Measurements from ENCODE around the gene TRIM39.
"Not testable (repeated sequence)": the region's sequence is repeated elsewhere in the genome, so short reads cannot be mapped to it uniquely, and the experiment has no call there.

TRIM39 gene

DNA sequence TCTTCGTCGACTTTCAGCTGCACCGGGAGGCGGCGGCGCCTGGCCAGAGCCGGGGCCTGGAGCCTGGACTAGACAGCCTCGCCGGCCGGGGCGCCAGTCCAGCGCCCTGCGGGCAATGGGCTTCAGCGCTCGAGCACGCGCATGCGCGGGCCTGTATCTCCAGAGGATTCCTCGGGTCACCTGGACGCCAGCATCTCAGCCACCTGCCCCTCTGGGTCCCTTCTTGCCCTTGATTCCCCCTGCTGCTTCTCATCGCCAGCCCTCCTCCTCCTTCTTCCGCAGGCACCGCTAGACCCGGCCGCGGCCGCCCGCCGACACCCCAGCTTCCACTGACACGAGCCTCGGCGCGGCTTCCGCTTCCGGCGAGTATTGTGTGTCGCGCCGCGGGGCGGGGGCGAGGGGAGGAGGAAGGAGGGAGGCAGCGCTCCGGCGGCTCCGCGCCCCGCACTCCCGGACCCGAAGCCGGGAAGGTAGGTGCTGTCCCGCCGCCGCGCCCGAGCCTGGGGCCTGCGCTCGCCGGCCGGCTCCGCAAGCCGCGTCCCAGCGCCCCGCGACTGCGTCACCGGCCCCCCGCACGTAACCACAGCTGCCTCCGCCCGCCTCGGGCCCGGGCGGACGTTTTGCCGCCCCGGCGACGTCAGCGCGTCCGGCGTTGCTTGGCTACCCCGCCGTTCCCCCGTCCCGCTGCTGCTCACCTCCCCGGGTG lies at the start of gene TRIM39:
Gene TRIM39 (plus strand): TSS at position 402 of the 706 bp plus-strand sequence. CDS start 2,391 bp downstream, outside the sequence.
- in situ Hi-C loops (cut with MboI; ENCODE audit: low sequenced_read_pairs) = no loop called here

DNA sequence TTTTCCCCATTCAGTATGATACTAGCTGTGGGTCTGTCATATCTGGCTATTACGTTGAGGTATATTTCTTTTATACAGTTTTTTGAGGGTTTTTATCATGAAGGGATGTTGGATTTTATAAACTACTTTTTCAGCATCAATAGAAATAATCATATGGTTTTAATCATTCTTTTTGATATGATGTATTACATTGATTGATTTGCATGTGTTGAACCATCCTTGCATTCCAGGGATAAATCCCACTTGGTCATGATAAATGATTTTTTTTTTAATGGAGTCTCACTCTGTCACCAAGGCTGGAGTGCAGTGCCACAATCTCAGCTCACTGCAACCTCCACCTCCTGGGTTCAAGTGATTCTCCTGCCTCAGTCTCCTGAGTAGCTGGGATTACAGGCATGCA lies 45.7 kb upstream of the TRIM39 start:
- in situ Hi-C loops (cut with MboI; ENCODE audit: low sequenced_read_pairs) = not testable (repeated sequence)

DNA sequence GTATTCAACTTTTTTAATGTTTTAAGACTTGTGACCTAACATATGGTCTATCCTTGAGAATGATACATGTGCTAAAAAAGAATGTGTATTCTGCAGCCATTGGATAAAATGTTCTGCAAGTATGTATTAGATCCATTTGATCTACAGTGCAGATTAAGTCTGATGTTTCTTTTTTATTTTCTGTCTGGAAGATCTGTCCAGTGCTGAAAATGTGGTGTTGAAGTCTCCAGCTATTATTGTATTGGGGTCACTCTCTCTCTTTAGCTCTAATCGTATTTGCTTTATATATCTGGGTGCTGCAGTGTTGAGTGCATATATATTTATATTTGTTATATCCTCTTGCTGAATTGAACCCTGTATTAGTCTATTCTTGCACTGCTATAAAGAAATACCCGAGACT lies 44.2 kb upstream of the TRIM39 start:
- in situ Hi-C loops (cut with MboI; ENCODE audit: low sequenced_read_pairs) = no loop called here

- in situ Hi-C loops (cut with MboI; ENCODE audit: low sequenced_read_pairs) = no loop called here
Observed at GRCh38 chr6:30283761-30284160, 43.0 kb upstream of the TRIM39 start.

- in situ Hi-C loops (cut with MboI; ENCODE audit: low sequenced_read_pairs) = no loop called here
Observed at GRCh38 chr6:30287139-30287538, 39.6 kb upstream of the TRIM39 start.

DNA sequence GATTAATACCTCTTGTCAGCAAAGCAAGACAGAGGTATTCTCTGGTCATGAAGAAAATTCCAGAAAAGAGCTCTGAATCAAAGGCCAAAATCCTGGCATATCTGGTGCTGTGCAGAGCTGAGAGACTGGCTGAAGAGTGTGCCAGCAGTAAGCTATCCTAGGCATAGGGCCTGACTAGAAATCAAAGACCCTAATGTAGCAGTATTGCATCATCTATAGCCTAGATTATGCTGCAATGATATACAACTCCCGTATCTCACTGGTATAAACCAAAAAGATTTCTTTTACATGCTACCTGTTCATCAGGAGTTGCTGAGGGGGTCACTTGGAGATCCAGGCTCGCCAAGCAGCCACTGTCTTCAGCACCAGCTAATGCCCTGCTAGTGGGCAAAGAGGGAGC lies 30.9 kb upstream of the TRIM39 start:
- in situ Hi-C loops (cut with MboI; ENCODE audit: low sequenced_read_pairs) = no loop called here

DNA sequence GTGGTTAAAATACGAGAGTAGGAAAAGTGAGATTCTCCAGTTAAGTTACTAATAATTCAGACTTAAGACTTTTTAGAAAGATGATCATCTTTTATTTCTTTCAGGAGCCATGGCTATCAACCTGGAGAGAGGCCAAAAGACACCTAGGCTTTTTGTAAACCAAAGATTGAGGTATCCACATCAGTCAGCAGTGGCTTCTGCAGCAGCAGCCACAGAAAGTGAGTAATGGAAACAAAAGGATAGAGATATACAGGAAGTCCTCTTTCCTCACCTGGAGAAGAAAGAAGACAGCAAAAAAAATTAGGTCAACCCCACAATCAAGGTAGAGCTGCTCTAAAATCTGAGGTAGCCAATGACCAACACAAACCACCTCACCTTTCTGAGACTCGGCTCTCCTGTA lies 22.7 kb upstream of the TRIM39 start:
- in situ Hi-C loops (cut with MboI; ENCODE audit: low sequenced_read_pairs) = no loop called here

DNA sequence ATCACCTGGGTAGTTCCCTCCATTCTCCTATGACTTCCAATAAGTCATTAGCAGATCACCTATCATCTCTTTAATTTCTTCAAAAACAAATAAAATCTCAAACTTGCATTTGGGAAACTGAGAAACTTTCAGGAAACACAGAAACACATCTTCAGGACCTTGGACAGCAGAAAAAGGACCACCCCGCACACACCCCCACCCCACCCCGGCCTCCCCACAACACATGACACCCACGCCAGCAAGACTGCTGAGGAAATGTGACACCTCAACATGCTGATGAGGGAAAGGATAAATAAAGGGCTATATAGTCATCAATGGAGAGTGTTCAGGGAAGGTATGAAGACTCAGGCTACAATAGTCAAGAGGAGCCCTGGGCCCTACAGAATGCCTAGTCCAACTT lies 15.6 kb upstream of the TRIM39 start:
- in situ Hi-C loops (cut with MboI; ENCODE audit: low sequenced_read_pairs) = no loop called here

GRCh38 chr6:30311671-30312070 lies 15.1 kb upstream of the TRIM39 start:
- in situ Hi-C loops (cut with MboI; ENCODE audit: low sequenced_read_pairs) = no loop called here

- in situ Hi-C loops (cut with MboI; ENCODE audit: low sequenced_read_pairs) = no loop called here
Observed at GRCh38 chr6:30312266-30312665, 14.5 kb upstream of the TRIM39 start.

GRCh38 chr6:30312676-30313321 lies 13.9 kb upstream of the TRIM39 start:
- in situ Hi-C loops (cut with MboI; ENCODE audit: low sequenced_read_pairs) = no loop called here

DNA sequence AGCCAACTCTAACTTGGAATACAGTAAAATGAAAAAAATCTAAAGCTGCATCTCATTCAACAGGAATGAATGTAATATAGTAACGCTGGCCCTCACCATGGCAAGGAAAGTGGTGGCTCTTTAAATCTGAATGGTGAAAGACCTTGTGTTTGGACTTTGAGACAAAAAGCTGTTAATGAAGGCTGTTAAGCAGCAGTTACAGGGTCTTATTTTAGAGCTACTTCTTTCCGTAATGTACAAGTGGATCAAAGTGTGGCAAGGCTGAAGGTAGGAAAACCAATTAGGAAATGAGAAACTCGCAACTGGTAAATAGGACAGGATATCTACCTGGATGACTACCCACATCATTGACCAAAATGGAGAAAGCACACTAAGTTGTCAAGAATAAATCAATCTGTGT lies 11.6 kb upstream of the TRIM39 start:
- in situ Hi-C loops (cut with MboI; ENCODE audit: low sequenced_read_pairs) = no loop called here

- in situ Hi-C loops (cut with MboI; ENCODE audit: low sequenced_read_pairs) = no loop called here
Observed at GRCh38 chr6:30317913-30318589, 8.7 kb upstream of the TRIM39 start.

- in situ Hi-C loops (cut with MboI; ENCODE audit: low sequenced_read_pairs) = no loop called here
Observed at GRCh38 chr6:30319146-30319835, 7.4 kb upstream of the TRIM39 start.

- in situ Hi-C loops (cut with MboI; ENCODE audit: low sequenced_read_pairs) = no loop called here
Observed at GRCh38 chr6:30321692-30322388, 4.9 kb upstream of the TRIM39 start.

- in situ Hi-C loops (cut with MboI; ENCODE audit: low sequenced_read_pairs) = no loop called here
Observed at GRCh38 chr6:30322527-30323501, 3.9 kb upstream of the TRIM39 start.

DNA sequence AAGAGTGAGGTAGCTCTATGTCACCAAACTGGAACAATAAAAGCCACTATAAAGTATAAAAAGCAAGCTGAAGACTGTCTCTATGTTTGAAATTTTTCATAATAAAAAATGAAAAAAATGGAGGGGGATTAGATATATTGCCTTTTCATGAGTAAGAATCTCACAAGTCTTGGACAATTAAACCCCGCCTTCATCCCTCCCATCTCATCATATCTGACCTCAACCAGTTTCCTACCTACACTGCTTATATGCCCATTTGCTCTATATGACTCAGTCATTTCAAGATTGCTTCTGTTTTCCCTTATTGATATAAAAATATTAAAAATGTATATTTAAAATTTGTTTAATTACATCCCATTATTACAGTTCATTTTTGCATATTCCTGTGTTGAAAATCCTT lies 2.9 kb upstream of the TRIM39 start:
- in situ Hi-C loops (cut with MboI; ENCODE audit: low sequenced_read_pairs) = no loop called here

- in situ Hi-C loops (cut with MboI; ENCODE audit: low sequenced_read_pairs) = no loop called here
Observed at GRCh38 chr6:30325150-30325872, 1.4 kb upstream of the TRIM39 start.

- in situ Hi-C loops (cut with MboI; ENCODE audit: low sequenced_read_pairs) = no loop called here
Observed at GRCh38 chr6:30325873-30326525, 728 bp upstream of the TRIM39 start.
